ENCODE measurements around the gene SIN3A.

SIN3A gene

GRCh38 chr15:75460646-75461045 is 9.2 kb upstream of the SIN3A start:
- no peak for DNase-seq (ENCODE audit: extremely low read depth, low read depth)
- no peak for TF ChIP-seq CTCF (IDR thresholded peaks at IDR 0.05; ENCODE audit: low read depth, low read length)

- DNase-seq (ENCODE audit: extremely low read depth, low read depth), result no peak
- no peak for TF ChIP-seq CTCF (IDR thresholded peaks at IDR 0.05; ENCODE audit: low read depth, low read length)
Measured at GRCh38 chr15:75459581-75459980, 8.1 kb upstream of the SIN3A start.

DNA sequence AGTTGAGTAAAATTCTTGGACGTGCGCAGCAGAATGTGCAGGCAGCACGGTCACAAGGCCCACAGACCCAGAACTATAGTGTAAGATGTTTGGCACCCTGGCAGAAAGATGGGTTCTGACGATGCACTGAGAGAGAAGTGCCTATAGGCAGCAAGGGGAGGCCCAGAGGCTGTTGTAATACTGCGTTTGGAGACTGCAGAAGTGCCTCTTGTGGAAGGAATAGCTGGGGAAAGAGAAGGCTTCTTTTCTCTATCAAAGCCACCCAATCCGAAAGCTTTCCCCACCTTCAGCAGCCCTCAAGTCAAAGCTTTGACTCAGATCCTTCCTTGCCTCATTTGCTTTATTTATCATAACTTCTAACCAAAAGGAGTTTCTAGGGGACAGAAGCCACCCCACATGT is 5.2 kb upstream of the SIN3A start:
- no peak for DNase-seq (ENCODE audit: extremely low read depth, low read depth)
- TF ChIP-seq CTCF (IDR thresholded peaks at IDR 0.05; ENCODE audit: low read depth, low read length), result no peak; the same call in 1 of the 2 replicates

- TF ChIP-seq CTCF (IDR thresholded peaks at IDR 0.05; ENCODE audit: low read depth, low read length), result no peak
- no peak for DNase-seq (ENCODE audit: extremely low read depth, low read depth)
Measured at GRCh38 chr15:75455982-75456531, 4.6 kb upstream of the SIN3A start.

DNA sequence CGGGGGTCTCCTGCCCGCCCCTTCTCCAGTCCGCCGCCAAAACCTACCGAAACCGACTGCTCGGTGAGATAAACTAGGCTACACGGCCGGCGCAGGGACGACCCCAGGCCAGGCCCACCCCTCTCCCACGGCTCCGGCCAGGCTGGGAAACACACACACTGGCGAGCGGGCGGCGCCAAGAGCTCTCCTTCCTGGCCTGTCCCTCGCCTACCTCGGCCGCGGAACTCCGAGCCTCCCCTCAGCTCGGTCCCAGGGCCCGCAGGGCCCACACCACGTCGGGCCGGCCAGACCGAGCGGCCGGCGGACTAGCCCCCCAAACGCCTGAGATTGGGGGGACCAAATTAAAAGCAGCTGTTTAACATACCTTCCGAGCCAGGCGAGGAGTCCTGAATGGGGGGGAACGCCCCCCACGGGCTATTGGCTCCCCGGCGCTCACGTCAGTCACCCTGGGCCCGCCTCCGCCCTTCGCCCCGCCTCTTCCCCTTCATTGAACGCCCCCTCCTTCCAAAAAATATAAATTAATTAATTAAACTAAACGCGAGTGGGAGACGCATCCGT is 4.0 kb upstream of the SIN3A start:
- no peak for DNase-seq (ENCODE audit: extremely low read depth, low read depth)
- no peak for TF ChIP-seq CTCF (IDR thresholded peaks at IDR 0.05; ENCODE audit: low read depth, low read length)

DNA sequence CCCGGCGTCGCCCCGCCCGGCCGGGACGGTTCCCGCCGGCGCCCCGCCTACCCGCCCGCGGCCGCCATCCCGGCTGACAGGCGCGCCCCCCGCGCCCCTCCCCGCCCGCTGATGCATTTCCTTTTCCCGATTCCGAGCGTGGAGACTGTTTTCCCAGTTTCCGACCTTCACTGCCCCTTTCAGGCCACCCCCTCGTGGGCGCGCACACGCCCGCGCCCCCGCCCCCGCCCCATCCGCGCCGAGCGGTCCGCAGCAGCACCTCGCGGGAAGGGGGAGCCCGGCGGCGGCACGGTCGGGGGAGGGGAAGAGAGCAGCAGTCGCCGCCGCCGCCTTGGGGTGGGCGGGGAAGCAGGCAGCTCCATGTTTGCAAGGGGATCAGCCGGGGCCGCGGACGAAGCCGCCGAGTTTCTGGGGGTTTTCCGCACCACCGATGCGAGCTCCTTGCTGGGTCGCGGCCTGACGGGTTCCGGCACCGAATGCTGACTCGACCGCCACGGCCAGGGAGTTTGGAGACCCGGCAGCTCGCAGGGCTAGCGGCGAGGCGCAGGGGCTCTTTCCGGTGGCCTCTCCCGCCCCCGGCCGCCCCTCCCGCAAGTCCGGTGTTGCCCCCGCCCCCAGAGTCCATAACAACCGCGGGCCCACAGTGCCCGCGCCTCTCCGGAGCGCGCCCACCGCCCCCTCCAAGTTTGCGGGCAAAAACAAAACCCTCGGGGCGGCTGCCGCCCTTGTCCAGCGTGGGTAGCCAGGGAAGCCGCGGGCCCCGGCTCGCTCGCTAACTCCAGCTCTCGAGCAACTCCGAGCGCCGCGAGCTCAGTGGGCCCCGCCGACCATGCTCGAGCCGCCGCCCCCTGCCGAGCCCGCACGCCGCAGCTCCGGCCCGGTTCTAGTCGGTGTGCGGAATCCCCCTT is 3.2 kb upstream of the SIN3A start:
- DNase-seq (ENCODE audit: extremely low read depth, low read depth), result no peak
- no peak for TF ChIP-seq CTCF (IDR thresholded peaks at IDR 0.05; ENCODE audit: low read depth, low read length)

Measured in AG09319 (cell line).